Ovary (tissue), 9 donors: ENCODE measurements around the gene TSC22D2. TPM values are rescaled to one million over a fixed set of nuclear protein-coding genes. Genes with fewer than 3 reads are reported as not detected.

Experiments used
- DNase-seq, 5 donors: peaks; one replicate each; pipeline ENCODE4 v3.0.0-alpha.2; 2019 to 2020
- H3K27ac ChIP-seq, 2 donors: fragments of 200-600 bp; one replicate each; pipeline versions ENCODE4 v1.5.1 to v1.8.0; 2019 to 2022
- H3K27me3 ChIP-seq: fragments of 200-600 bp; one replicate; pipeline ENCODE4 v1.8.0; 2022
- H3K36me3 ChIP-seq: fragments of 200-600 bp; sonication (generic); one replicate; pipeline ENCODE4 v1.5.1; 2019
- H3K4me1 ChIP-seq: one replicate; pipeline ENCODE4 v1.8.1; 2013; ENCODE audit warnings: mild to moderate bottlenecking, moderate library complexity; ENCODE audit not compliant: insufficient read depth
- H3K4me3 ChIP-seq: fragments of 200-600 bp; sonication (generic); one replicate; pipeline ENCODE4 v1.5.1; 2017
- H3K9me3 ChIP-seq, 2 donors: fragments of 200-600 bp in 1 of 2; sonication (generic) in 1 of 2; one replicate each; pipeline versions ENCODE4 v1.5.1 to v1.8.1; 2013 to 2019; ENCODE audit warnings: mild to moderate bottlenecking in 1 of 2, moderate library complexity in 1 of 2
- CTCF ChIP-seq, 3 donors: fragments of 450-650 bp in 2 of 3; fragments of 200-600 bp in 1 of 3; IDR thresholded peaks; one replicate each; pipeline versions ENCODE4 v1.5.1 to v1.8.0; 2016 to 2022; ENCODE audit warnings: antibody characterized with exemption in 3 of 3, mild to moderate bottlenecking in 1 of 3
- EP300 ChIP-seq: sonication (generic); formaldehyde crosslinking; IDR thresholded peaks from one replicate; pipeline ENCODE4 v1.6.1; 2017; ENCODE audit warnings: antibody characterized with exemption
- POLR2A ChIP-seq: fragments of 450-650 bp; IDR thresholded peaks from one replicate; pipeline ENCODE4 v1.6.1; 2017; ENCODE audit warnings: antibody characterized with exemption, mild to moderate bottlenecking, moderate library complexity
- WGBS, 3 donors: extraction: QIAGEN DNeasy Blood & Tissue Kit in 1 of 3; methylation state at CpG; one replicate each; pipeline versions ENCODE4 v1.1.5 to v1.1.7; 2013 to 2017; 5-methylcytosine and 5-hydroxymethylcytosine counted together
- intact Hi-C, 4 donors: fragments of 100-400 bp; cut with DNase I; formaldehyde crosslinking; loops; one replicate each; pipeline versions ENCODE4 v1.11.0 to v1.15.1; 2022 to 2023
- polyA plus RNA-seq, 2 donors: library from polyadenylated mRNA; stranded (reverse); fragments of 200-250 nt in 1 of 2; fragments of 350-450 nt in 1 of 2; fragmentation: Illumina TruSeq in 1 of 2; extraction: RNeasy Lipid Tissue Mini Kit (QIAGEN cat#74804) in 1 of 2; gene quantifications; one replicate each; pipeline ENCODE4 v1.2.3, GENCODE V29; 2013 to 2014
- total RNA-seq, 7 donors: library from RNA; depleted of rRNA in 2 of 7; stranded (reverse); fragments of >200 nt in 2 of 7; fragmentation: NEBNext Ultra II Directional in 3 of 7; extraction: Animal tissue kit (Norgen Biotek cat#: 25700) in 3 of 7; gene quantifications; one replicate each; pipeline versions ENCODE4 v1.1.0 to v1.2.4, GENCODE V29; 2016 to 2023
- donor health status: DM: no; HTN: no; CAD: no; lungs with moderate emphysema.
- donor health status: DM: no; HTN: no; CAD: no.
- donor health status: Bipolar disorder and iron deficiency.
- donor health status: DM: yes; HTN: yes; CAD: no.
- donor health status: DM: no; HTN: no; CAD: no.
- donor health status: DM: yes; HTN: yes; CAD: no.

TSC22D2 gene
- total and polyA plus RNA-seq, 9 donors, result 11.2 to 33.4 (median 23.1) TPM

- Histone ChIP-seq H3K27me3 (no peaks in the 10 kb centered on the region), H3K4me3 (no peak overlapping the region), H3K36me3 (no peaks in the 10 kb centered on the region), H3K9me3 (no peaks in the 10 kb centered on the region), H3K27ac (no peak overlapping the region), H3K4me1 (no peaks in the 10 kb centered on the region)
- TF ChIP-seq EP300, result no peak
- TF ChIP-seq CTCF (IDR thresholded peaks at IDR 0.05), result no peak
- WGBS, 3 donors, result 91 to 95% (median 93%) methylated on average over 2 of the region's 2 CpGs
- intact Hi-C loops, result no loop called here
- DNase-seq, result no peak
Measured at GRCh38 chr3:150454085-150454484, 46.0 kb downstream of the TSC22D2 start.

- TF ChIP-seq POLR2A (no peak), CTCF (IDR thresholded peaks at IDR 0.05) (no peak), EP300 (no peak)
- DNase-seq, result no peak
- 86 to 95% (median 89%) methylated on average over 1 of the region's 1 CpG for WGBS, 3 donors
- Histone ChIP-seq H3K4me3 (no peak overlapping the region), H3K27ac (no peak overlapping the region), H3K36me3 (no peaks in the 10 kb centered on the region), H3K27me3 (no peaks in the 10 kb centered on the region), H3K4me1 (no peaks in the 10 kb centered on the region), H3K9me3 (no peaks in the 10 kb centered on the region)
- intact Hi-C loops, result no loop called here
Measured at GRCh38 chr3:150454622-150455021, 46.5 kb downstream of the TSC22D2 start.

GRCh38 chr3:150455341-150455740, 47.2 kb downstream of the TSC22D2 start:
- 70 to 78% (median 73%) methylated on average over 1 of the region's 1 CpG for WGBS, 3 donors
- Histone ChIP-seq H3K4me3 (no peak overlapping the region), H3K27ac (no peak overlapping the region), H3K27me3 (no peaks in the 10 kb centered on the region), H3K4me1 (no peaks in the 10 kb centered on the region), H3K9me3 (no peaks in the 10 kb centered on the region), H3K36me3 (no peaks in the 10 kb centered on the region)
- TF ChIP-seq EP300, result no peak
- TF ChIP-seq POLR2A, result no peak
- TF ChIP-seq CTCF (IDR thresholded peaks at IDR 0.05), result no peak
- intact Hi-C loops, result no loop called here
- DNase-seq, result no peak

DNA sequence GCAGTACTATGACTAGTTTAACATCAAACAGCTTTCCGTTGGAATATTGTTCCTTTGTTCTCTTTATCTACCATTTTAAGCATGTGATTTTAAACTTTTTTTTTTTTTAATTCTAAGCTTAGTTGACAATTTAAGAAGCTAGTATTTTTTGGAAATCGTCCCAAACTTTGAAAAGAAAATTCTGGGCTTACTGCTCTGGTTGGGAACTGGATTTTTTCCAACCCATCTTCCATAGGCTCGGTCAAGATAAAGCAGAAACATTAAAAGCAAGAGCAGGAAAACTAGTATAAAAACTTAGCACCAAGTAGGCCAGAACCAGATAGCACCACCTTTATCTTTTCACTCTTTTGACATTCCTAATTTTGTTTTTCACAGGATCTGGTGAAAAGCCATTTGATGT, 49.9 kb downstream of the TSC22D2 start:
- Histone ChIP-seq H3K27ac (no peak overlapping the region), H3K36me3 (no peaks in the 10 kb centered on the region), H3K4me1 (no peaks in the 10 kb centered on the region), H3K9me3 (no peaks in the 10 kb centered on the region), H3K4me3 (no peak overlapping the region), H3K27me3 (no peaks in the 10 kb centered on the region)
- WGBS, 3 donors, result 8 to 83% (median 37%) methylated on average over 3 of the region's 3 CpGs
- TF ChIP-seq EP300 (no peak), POLR2A (no peak), CTCF (IDR thresholded peaks at IDR 0.05) (no peak)
- intact Hi-C loops, result no loop called here
- no peak for DNase-seq

DNA sequence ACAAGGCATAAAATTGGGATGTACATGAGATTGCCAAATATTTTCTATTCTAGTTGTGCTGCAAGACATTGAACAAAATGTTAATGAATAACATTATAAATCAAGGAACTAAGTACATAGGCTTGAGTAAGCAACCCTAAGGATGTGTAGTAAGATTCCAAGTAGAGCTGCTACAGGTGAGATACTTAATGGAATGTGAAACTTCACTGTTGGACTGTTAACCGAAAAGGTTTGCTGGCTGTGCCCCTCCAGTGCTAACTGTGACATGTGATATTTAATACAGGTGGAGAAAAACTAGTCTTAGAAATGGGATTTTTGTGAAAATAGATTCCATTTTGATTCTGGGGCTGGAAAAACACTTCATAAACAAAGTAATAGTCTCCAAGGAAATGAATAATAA, 52.4 kb downstream of the TSC22D2 start:
- H3K27me3 ChIP-seq, result no peaks in the 10 kb centered on the region
- no peaks in the 10 kb centered on the region for H3K36me3 ChIP-seq
- no peak for DNase-seq
- 92 to 98% (median 96%) methylated on average over 1 of the region's 1 CpG for WGBS, 3 donors
- H3K4me3 ChIP-seq, result no peak overlapping the region
- intact Hi-C loops, result no loop called here
- no peaks in the 10 kb centered on the region for H3K4me1 ChIP-seq
- H3K27ac ChIP-seq, result no peak overlapping the region
- no peaks in the 10 kb centered on the region for H3K9me3 ChIP-seq
- no peak for TF ChIP-seq POLR2A
- no peak for TF ChIP-seq CTCF (IDR thresholded peaks at IDR 0.05)
- TF ChIP-seq EP300, result no peak
